Heart left ventricle (tissue), 13 donors: ENCODE results near the gene ADAM33.

Experiments used
- POLR2A ChIP-seq, 2 donors: fragments of 450-650 bp; IDR thresholded peaks; one replicate each; pipeline ENCODE4 v1.6.1; 2017; ENCODE audit warnings: antibody characterized with exemption in 2 of 2, mild to moderate bottlenecking in 2 of 2, moderate library complexity in 2 of 2
- TF ChIP-seq, protein P1 (sequence below), 12 donors: fragments of 200-600 bp; sonication (generic) in 4 of 12; IDR thresholded peaks; one replicate each; pipeline versions ENCODE4 v1.5.0 to v1.8.0; 2018 to 2022; ENCODE audit warnings: antibody characterized with exemption in 12 of 12, mild to moderate bottlenecking in 5 of 12
- donor health status: ischemic (EF 13 %, LVEDD 7.1; RV severe dilation, severe dysfunction).
- donor health status: DM: no; HTN: yes; CAD: no.
- donor health status: DM: no; HTN: no; CAD: no.
- donor health status: ischemic (EF 25% LVEDD 6.9; RV normal size, moderate dysfunction).
- donor health status: ischemic (EF 25% LVEDD 5.7; RV mildly dilated, moderate dysfunction).
- donor health status: ischemic (EF 35%, LVEDD 5.7; RV mildly dilated, moderate dysfunction).
- donor health status: nonischemic (EF 11% LVEDD 7.7; RV severe dilation, severe dysfunction).
- donor health status: DM: yes; HTN: yes; CAD: no.
- donor health status: PGD.
- donor health status: ischemic (EF 29% LVEDD 5.4; RV normal size, mild dysfunction).
- donor health status: nonischemic (EF 23%, LVEDD 6.1; RV moderate dilation, normal function).

DNA sequence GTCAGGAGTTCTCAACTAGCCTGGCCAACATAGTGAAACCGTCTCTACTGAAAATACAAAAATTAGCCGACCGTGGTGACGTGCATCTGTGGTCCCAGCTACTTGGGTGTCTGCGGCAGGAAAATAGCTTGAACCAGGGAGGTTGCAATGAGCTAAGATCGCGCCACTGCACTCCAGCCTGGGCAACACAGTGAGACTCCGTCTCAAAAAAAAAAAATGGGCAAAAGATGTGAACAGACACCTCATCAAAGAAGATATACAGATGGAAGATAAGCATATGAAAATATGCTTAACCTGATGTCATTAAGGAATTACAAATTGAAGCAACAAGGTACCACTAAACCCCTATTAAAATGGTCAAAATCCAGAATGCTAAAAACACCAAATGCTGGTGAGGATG lies 41.5 kb upstream of the ADAM33 start:
- no peak for TF ChIP-seq POLR2A (IDR thresholded peaks at IDR 0.05)
- TF ChIP-seq, protein P1, sequence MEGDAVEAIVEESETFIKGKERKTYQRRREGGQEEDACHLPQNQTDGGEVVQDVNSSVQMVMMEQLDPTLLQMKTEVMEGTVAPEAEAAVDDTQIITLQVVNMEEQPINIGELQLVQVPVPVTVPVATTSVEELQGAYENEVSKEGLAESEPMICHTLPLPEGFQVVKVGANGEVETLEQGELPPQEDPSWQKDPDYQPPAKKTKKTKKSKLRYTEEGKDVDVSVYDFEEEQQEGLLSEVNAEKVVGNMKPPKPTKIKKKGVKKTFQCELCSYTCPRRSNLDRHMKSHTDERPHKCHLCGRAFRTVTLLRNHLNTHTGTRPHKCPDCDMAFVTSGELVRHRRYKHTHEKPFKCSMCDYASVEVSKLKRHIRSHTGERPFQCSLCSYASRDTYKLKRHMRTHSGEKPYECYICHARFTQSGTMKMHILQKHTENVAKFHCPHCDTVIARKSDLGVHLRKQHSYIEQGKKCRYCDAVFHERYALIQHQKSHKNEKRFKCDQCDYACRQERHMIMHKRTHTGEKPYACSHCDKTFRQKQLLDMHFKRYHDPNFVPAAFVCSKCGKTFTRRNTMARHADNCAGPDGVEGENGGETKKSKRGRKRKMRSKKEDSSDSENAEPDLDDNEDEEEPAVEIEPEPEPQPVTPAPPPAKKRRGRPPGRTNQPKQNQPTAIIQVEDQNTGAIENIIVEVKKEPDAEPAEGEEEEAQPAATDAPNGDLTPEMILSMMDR (IDR thresholded peaks at IDR 0.05) = no peak
